GM19324 (cell line): ENCODE data around the gene TPM2.

Experiments used
- ATAC-seq: cut with Tn5 transposase; IDR thresholded peaks from one replicate; pipeline ENCODE4 v1.9.1; 2021; ENCODE audit warnings: mild to moderate bottlenecking, moderate library complexity; ENCODE audit not compliant: unreplicated experiment, low FRiP score

The TPM2 gene

GRCh38 chr9:35680331-35681105 is 9.2 kb downstream of the TPM2 start:
- peak; percentile 81 for ATAC-seq

GRCh38 chr9:35679766-35680330 is 9.9 kb downstream of the TPM2 start:
- ATAC-seq = no peak

GRCh38 chr9:35679091-35679490 is 10.6 kb downstream of the TPM2 start:
- no peak for ATAC-seq

- no peak for ATAC-seq
Measured at GRCh38 chr9:35675732-35676392, 13.9 kb downstream of the TPM2 start.

- ATAC-seq = no peak
Measured at GRCh38 chr9:35675204-35675603, 14.5 kb downstream of the TPM2 start.

- ATAC-seq = no peak
Measured at GRCh38 chr9:35674025-35674361, 15.7 kb downstream of the TPM2 start.

GRCh38 chr9:35673132-35674024 is 16.3 kb downstream of the TPM2 start, which contains the start of gene CA9:
Gene CA9 (plus strand): TSS chr9:35673928. CDS start chr9:35673960, 32 bp downstream.
- no peak for ATAC-seq

GRCh38 chr9:35669331-35670145 is 20.2 kb downstream of the TPM2 start:
- ATAC-seq = no peak

- no peak for ATAC-seq
Measured at GRCh38 chr9:35667939-35668338, 21.8 kb downstream of the TPM2 start.

GRCh38 chr9:35666549-35666948 is 23.2 kb downstream of the TPM2 start:
- no peak for ATAC-seq

- ATAC-seq = no peak
Measured at GRCh38 chr9:35666045-35666444, 23.7 kb downstream of the TPM2 start.

- no peak for ATAC-seq
Measured at GRCh38 chr9:35665471-35665818, 24.3 kb downstream of the TPM2 start.

GRCh38 chr9:35664531-35665470 is 24.9 kb downstream of the TPM2 start, which contains the start of gene ARHGEF39:
Gene ARHGEF39 (minus strand): TSS chr9:35665195. CDS start chr9:35665169, 26 bp downstream.
- peak; percentile 82 for ATAC-seq

GRCh38 chr9:35662437-35662836 is 27.3 kb downstream of the TPM2 start:
- no peak for ATAC-seq

- ATAC-seq = no peak
Measured at GRCh38 chr9:35661756-35662350, 27.9 kb downstream of the TPM2 start.

GRCh38 chr9:35660966-35661415 is 28.7 kb downstream of the TPM2 start:
- ATAC-seq = no peak

GRCh38 chr9:35659340-35659739 is 30.4 kb downstream of the TPM2 start:
- ATAC-seq = no peak

GRCh38 chr9:35658968-35659220 is 30.8 kb downstream of the TPM2 start:
- ATAC-seq = no peak
